Caco-2 (cell line): ENCODE measurements around the gene RPL10. TPM values are rescaled to one million over a fixed set of nuclear protein-coding genes. Genes with fewer than 3 reads are reported as not detected.

ENCODE experiments used
- BruUV-seq: library from RNA; stranded (reverse); fragments of 400-500 nt; replicated peaks from 2 replicates; lab custom pipeline; 2021; lab: Mats Ljungman, UMichigan
- CTCF ChIA-PET: fragments of 300-600 bp; sonication (Branson Sonifier 250); formaldehyde crosslinking; loops from one replicate; lab custom pipeline; 2022; ENCODE audit warnings: antibody characterized with exemption; lab: Charles Lee
- POLR2A ChIA-PET: fragments of 300-600 bp; sonication (Branson Sonifier 250); formaldehyde crosslinking; loops from one replicate; lab custom pipeline; 2022; ENCODE audit warnings: antibody characterized with exemption; lab: Charles Lee
- DNase-seq, 2 experiments: peaks; one replicate each; pipeline versions ENCODE4 v3.0.0 to v3.0.0-alpha.2; 2020 to 2022
- H3K27me3 ChIP-seq: replicated peaks from 2 replicates; pipeline ENCODE4 v1.6.0; 2011; ENCODE audit warnings: low read length; ENCODE audit not compliant: control insufficient read depth, insufficient read depth
- H3K36me3 ChIP-seq: 2 replicates; pipeline ENCODE4 v1.5.1; 2011; ENCODE audit warnings: low read length; ENCODE audit not compliant: control insufficient read depth, insufficient read depth
- H3K4me1 ChIP-seq: fragments of 250-450 bp; sonication (Bioruptor Pico); 2 replicates; pipeline ENCODE4 v1.5.1; 2020; ENCODE audit warnings: mild to moderate bottlenecking
- H3K4me3 ChIP-seq: 2 replicates; pipeline ENCODE4 v1.5.1; 2011; ENCODE audit warnings: low read depth, mild to moderate bottlenecking, control low read depth, low read length
- H3K9me3 ChIP-seq: fragments of 250-450 bp; sonication (Bioruptor Pico); 2 replicates; pipeline ENCODE4 v1.5.1; 2020; ENCODE audit warnings: mild to moderate bottlenecking, moderate library complexity
- H3K27ac Mint-ChIP-seq: one replicate; pipeline ENCODE4 v1.8.0; 2022; ENCODE audit warnings: mixed read lengths; ENCODE audit not compliant: unreplicated experiment
- H3K27me3 Mint-ChIP-seq: one replicate; pipeline ENCODE4 v1.8.0; 2022; ENCODE audit warnings: mixed read lengths; ENCODE audit not compliant: insufficient read depth, unreplicated experiment
- H3K36me3 Mint-ChIP-seq: one replicate; pipeline ENCODE4 v1.8.0; 2022; ENCODE audit warnings: mild to moderate bottlenecking, mixed read lengths; ENCODE audit not compliant: insufficient read depth, unreplicated experiment
- H3K4me1 Mint-ChIP-seq: one replicate; pipeline ENCODE4 v1.8.0; 2022; ENCODE audit warnings: low read depth, mixed read lengths; ENCODE audit not compliant: unreplicated experiment
- H3K4me3 Mint-ChIP-seq: one replicate; pipeline ENCODE4 v1.8.0; 2022; ENCODE audit warnings: mild to moderate bottlenecking, moderate library complexity, mixed read lengths; ENCODE audit not compliant: unreplicated experiment
- H3K9me3 Mint-ChIP-seq: one replicate; pipeline ENCODE4 v1.8.0; 2022; ENCODE audit warnings: mixed read lengths; ENCODE audit not compliant: unreplicated experiment
- CTCF ChIP-seq, 2 experiments: fragments of 200-600 bp in 1 of 2; IDR thresholded peaks; 1 replicate in 1 of 2; 2 replicates in 1 of 2; pipeline versions ENCODE4 v1.5.1 to v1.8.0; 2011 to 2022; ENCODE audit warnings: antibody characterized with exemption in 1 of 2, control low read depth in 1 of 2, inconsistent platforms in 1 of 2, low read depth in 1 of 2, low read length in 1 of 2, mild to moderate bottlenecking in 1 of 2, moderate library complexity in 1 of 2; ENCODE audit not compliant: insufficient read depth in 1 of 2, severe bottlenecking in 1 of 2, unreplicated experiment in 1 of 2
- intact Hi-C: fragments of 100-400 bp; cut with micrococcal nuclease; formaldehyde crosslinking; loops from one replicate; pipeline ENCODE4 v1.10.0; 2022; ENCODE audit not compliant: unreplicated experiment
- total RNA-seq: library from RNA; stranded (reverse); gene quantifications from 2 replicates; pipeline ENCODE4 v1.2.3, GENCODE V29; 2022

Gene RPL10
- total RNA-seq, 1 experiment from 2014 or later, result 2,081 TPM

GRCh38 chrX:154439841-154440240 is 41.7 kb downstream of the RPL10 start:
- ChIA-PET CTCF (no interaction called here), POLR2A (no interaction called here)
- Mint-ChIP-seq H3K9me3 (no peaks in the 10 kb centered on the region), H3K4me1 (no peaks in the 10 kb centered on the region), H3K36me3 (peaks cover 14% of the 10 kb centered on the region), H3K4me3 (no peak overlapping the region), H3K27ac (no peak overlapping the region), H3K27me3 (no peaks in the 10 kb centered on the region)
- Histone ChIP-seq H3K36me3 (no peaks in the 10 kb centered on the region), H3K4me3 (no peak overlapping the region), H3K4me1 (no peaks in the 10 kb centered on the region), H3K27me3 (no peaks in the 10 kb centered on the region), H3K9me3 (no peaks in the 10 kb centered on the region)
- intact Hi-C loops, result no loop called here
- no TSS peak for BruUV-seq
- TF ChIP-seq CTCF (IDR thresholded peaks at IDR 0.05; ENCODE audit: insufficient read depth in 1 of 2, low read depth in 1 of 2, low read length in 1 of 2, severe bottlenecking in 1 of 2, unreplicated experiment in 1 of 2), result no peak
- DNase-seq, result no peak

GRCh38 chrX:154440623-154441357 is 42.6 kb downstream of the RPL10 start:
- H3K4me1 Mint-ChIP-seq, result no peaks in the 10 kb centered on the region
- H3K27me3 ChIP-seq, result no peaks in the 10 kb centered on the region
- H3K36me3 Mint-ChIP-seq, result peaks cover 14% of the 10 kb centered on the region
- no peaks in the 10 kb centered on the region for H3K4me1 ChIP-seq
- no peak for DNase-seq
- intact Hi-C loops, result no loop called here
- H3K36me3 ChIP-seq, result no peaks in the 10 kb centered on the region
- no peak overlapping the region for H3K27ac Mint-ChIP-seq
- no TSS peak for BruUV-seq
- CTCF ChIA-PET, result no interaction called here
- H3K4me3 Mint-ChIP-seq, result no peak overlapping the region
- TF ChIP-seq CTCF (IDR thresholded peaks at IDR 0.05; ENCODE audit: insufficient read depth in 1 of 2, low read depth in 1 of 2, low read length in 1 of 2, severe bottlenecking in 1 of 2, unreplicated experiment in 1 of 2), result no peak
- no peaks in the 10 kb centered on the region for H3K27me3 Mint-ChIP-seq
- H3K4me3 ChIP-seq, result no peak overlapping the region
- H3K9me3 Mint-ChIP-seq, result no peaks in the 10 kb centered on the region
- POLR2A ChIA-PET, result no interaction called here
- no peaks in the 10 kb centered on the region for H3K9me3 ChIP-seq

- H3K27ac Mint-ChIP-seq, result no peak overlapping the region
- no peaks in the 10 kb centered on the region for H3K4me1 Mint-ChIP-seq
- BruUV-seq, result no TSS peak
- no peaks in the 10 kb centered on the region for H3K27me3 ChIP-seq
- no peaks in the 10 kb centered on the region for H3K4me1 ChIP-seq
- peaks cover 20% of the 10 kb centered on the region for H3K36me3 Mint-ChIP-seq
- no peak for DNase-seq
- TF ChIP-seq CTCF (IDR thresholded peaks at IDR 0.05; ENCODE audit: insufficient read depth in 1 of 2, low read depth in 1 of 2, low read length in 1 of 2, severe bottlenecking in 1 of 2, unreplicated experiment in 1 of 2), result no peak
- intact Hi-C loops, result no loop called here
- H3K4me3 ChIP-seq, result no peak overlapping the region
- ChIA-PET POLR2A (no interaction called here), CTCF (no interaction called here)
- no peaks in the 10 kb centered on the region for H3K36me3 ChIP-seq
- H3K9me3 ChIP-seq, result no peaks in the 10 kb centered on the region
- H3K4me3 Mint-ChIP-seq, result no peak overlapping the region
- no peaks in the 10 kb centered on the region for H3K27me3 Mint-ChIP-seq
- H3K9me3 Mint-ChIP-seq, result no peaks in the 10 kb centered on the region
These were observed 43.4 kb downstream of the RPL10 start for GRCh38 chrX:154441564-154441963.
